NB4 (cell line): ENCODE measurements around the gene KCNS3.

ENCODE experiments used
- CTCF ChIP-seq: IDR thresholded peaks from one replicate; pipeline ENCODE4 v1.5.1; 2012; ENCODE audit warnings: low read depth, low read length
- MAX ChIP-seq: IDR thresholded peaks from 2 replicates; pipeline ENCODE4 v1.6.1; 2011; ENCODE audit warnings: low read depth, low read length

- no peak for TF ChIP-seq CTCF
- TF ChIP-seq MAX, result no peak
These were observed at the start of gene KCNS3 for GRCh38 chr2:17878281-17879136.
